HG02610 (cell line): ENCODE data around the gene SLC31A2.
"Not testable (repeated sequence)": the region's sequence is repeated elsewhere in the genome, so short reads cannot be mapped to it uniquely, and the experiment has no call there.

ENCODE experiments used
- ATAC-seq: cut with Tn5 transposase; IDR thresholded peaks from one replicate; pipeline ENCODE4 v1.9.1; 2021; ENCODE audit warnings: mild to moderate bottlenecking, moderate library complexity; ENCODE audit not compliant: unreplicated experiment

SLC31A2 gene

DNA sequence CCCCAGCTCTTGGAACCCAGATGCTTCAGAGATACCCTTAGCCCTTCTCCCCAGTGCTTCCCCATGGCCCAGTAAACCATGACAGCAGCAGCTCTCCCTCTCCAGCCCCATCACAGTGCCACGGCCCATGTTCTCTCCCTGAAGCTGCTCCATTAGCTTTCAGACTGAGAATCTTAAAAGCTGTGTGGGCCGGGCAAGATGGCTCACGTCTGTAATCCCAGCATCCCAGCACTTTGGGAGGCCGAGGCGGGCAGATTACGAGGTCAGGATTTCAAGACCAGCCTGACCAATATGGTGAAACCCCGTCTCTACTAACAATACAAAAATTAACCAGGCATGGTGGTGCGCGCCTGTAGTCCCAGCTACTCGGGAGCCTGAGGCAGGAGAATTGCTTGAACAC, 1.2 kb upstream of the SLC31A2 start:
- not testable (repeated sequence) for ATAC-seq

DNA sequence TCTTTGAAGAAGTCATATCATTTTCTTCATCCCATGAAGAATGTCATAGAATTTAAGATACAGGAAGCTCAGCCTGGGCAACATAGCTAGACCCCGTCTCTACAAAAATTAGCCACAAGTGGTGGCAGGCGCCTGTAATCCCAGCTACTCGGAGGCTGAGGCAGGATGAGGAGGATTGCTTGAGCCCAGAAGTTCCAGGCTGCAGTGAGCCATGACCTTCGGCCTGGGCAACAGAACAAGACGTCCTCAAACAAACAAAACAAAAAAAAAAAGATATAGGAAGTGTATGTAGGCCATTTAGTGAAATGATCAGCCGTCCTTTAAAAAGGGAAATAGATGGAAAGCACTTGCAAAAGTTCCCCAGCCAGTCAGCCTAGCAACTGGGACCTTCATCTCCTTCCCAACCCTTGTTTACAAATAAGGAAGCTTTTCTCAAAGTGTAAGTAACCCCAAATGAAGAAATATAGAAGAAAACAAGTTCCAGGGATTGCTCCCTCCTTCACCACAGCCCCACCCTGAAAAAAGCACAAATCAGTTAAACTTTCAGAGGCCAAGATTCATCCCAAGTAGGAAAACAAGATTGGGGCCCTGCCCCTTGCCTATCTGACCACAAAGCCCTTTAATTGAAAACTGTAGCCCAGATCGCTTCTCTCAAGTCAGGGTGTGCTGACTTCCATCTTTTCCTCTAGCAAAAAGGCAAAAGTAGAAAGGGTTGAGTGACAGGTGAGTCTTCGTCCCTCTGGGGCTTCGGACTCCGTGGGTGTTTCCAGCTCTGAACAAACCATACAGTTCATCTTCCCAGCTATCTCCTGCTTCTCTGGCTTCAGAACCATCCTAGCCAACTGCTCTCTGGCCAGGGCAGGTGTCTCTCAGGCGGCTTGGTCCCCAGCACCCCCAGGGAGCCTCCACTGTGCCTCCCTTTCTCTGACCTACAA, 1.2 kb downstream of the SLC31A2 start:
- no peak for ATAC-seq

DNA sequence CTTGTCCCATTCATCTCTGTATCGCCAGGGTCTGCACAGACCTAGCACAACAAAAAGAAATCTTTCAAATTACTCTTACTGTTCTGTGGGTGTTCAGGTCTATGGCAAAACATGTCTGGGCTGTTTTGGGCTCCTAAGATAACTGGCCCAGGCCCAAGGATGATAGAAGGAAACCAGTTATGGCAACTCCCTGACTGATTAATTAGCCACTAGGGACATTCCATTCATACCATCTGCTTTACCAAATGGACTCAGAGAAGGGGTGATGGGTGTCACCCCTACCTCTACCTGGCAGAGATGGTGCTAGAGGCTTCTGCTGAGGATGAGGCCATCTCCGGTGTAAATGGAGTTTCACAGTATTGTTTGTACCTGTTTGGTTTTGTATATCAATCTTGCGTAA, 1.9 kb downstream of the SLC31A2 start:
- ATAC-seq: no peak

DNA sequence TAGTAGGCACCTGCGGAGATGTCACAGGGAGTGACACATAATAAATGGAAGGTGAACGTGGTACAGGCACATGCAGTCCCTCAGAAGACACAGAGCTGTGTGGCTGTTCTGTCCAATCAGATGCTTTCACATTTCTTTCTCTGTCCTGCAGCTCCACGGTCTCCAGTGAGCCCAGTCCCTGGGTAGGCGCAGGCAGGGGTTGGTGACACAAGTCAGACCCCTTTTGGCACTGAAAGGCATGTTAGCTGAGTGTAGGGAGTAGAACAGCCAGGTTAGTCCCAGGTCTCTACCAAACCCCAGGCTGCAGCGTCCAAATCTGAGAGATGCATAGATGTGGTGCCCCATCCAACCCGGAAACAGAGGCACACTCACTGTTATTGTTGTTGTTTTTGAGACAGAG, 2.8 kb downstream of the SLC31A2 start:
- no peak for ATAC-seq

DNA sequence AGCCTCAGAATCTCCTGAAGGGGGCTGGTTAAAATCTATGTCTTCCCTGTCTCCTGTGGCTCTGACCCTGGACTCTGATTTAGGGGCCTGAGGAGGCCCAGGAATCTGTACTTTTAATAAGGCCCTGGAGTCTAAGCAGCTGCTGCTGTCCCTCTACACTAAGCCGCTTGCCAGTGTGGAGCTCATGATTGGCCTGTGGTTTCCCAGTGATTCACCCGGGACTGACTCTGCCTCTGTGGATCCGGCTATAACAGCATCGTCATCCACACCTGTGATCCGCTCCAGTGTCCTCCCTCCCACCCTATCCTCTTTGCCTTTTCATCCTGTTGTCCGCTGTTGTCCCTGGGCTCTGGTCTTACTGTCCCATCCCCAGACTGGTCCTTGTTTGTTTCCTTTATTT, 3.7 kb downstream of the SLC31A2 start:
- ATAC-seq: no peak

DNA sequence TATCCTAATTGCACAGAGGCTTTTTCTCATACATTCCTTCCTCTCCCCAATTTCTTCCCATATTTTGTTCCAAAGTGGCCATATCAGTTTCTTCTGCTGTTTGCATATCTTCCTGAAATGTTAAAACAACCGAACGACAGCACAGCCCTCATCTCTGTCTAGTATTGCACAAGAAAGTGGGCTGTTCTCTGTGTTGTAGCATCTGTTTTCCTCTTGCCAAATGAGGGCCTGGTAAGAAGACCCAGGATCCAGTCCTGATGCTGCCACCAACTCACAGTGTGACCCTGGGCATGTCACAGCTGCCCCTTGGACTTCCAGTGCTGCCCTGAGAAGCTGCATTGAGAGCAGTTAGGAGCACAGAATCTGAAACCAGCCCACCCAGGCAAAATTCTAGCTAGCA, 4.1 kb downstream of the SLC31A2 start:
- ATAC-seq: no peak

DNA sequence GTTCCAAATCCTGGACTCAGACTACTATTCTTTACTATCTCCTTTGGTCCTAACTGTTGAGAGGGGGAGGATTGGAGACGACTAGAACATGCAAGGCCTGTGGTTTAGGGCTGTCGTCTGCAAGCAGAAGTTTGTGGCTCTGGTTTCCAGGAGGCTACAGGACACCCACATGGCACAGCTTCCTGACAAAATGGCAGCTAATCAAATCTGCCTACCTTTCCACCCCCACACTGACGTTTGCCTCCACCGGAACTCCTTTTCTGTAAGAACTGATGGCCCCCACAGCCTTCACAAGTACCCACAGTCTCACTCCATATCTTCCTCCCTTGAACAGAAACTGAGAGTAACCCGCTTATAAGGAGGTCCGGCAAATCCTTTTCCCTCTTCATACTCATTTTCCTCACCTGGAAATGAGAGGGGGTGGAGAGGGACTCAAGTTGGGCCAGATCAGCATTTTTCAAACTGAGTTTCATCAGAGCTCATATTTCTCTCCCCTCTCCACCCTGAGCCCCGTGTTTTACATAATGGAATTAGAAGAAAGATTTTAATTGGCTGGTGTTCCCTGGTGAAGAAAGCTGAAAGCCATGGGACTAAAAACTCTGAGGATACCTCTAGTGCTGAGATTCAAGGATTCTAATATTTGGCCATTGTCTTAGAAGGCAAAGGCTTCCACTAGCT, 5.2 kb downstream of the SLC31A2 start:
- no peak for ATAC-seq

DNA sequence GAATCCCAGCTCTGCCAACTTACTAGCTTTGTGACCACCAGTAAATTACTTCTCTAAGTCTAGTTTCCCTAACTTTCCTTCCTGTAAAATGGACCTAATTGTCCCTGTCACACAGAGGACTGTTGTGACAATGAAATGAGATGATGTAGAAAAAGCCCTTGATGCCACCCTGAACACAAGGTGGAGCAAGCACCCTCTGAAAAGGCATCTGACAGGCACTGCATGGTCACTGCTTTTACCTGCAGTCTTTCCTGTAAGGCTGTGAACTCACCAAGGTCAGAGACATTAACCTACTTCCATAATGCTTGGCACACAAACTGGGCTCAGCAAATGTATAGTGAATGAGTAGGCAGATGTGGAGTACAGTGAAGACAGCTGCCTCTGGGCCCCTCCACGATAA, 6.1 kb downstream of the SLC31A2 start:
- ATAC-seq: no peak

DNA sequence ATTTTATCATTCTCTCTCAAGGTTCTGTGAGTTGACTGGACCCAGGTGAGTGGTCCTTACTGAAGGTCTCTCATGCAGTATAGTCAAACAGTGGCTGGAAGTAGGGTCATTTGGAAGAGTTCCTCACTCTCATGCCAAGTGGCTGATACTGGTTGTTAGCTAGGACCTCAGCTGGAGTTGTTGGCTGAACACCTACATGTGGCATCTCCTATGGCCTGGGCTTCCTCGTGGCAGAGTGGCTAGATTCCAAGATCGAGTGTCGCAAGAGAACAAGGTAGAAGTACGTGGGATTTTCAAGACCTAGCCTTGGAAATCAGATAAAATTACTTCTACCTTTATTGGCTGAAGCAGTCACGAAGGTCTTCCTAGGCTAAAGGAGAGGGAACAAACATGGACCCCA, 7.6 kb downstream of the SLC31A2 start:
- ATAC-seq: no peak

DNA sequence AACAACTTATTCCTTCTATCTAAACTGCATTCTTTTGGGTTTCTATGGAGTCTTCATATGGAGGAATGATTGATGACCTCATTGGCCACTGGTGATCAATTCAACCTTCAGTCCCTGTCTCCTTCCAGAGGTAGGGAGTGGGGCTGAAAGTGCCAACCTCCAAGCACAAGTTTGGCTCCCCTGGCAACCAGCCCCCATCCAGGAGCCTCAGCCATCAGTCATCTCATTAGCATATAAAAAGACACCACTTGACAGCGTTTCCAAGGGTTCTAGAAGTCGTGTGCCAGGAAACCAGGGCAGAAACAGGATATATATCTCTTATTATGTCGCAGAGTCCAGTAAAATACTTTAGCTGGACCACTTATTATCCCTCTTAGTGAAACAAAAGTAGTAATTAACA, 9.8 kb downstream of the SLC31A2 start:
- no peak for ATAC-seq

DNA sequence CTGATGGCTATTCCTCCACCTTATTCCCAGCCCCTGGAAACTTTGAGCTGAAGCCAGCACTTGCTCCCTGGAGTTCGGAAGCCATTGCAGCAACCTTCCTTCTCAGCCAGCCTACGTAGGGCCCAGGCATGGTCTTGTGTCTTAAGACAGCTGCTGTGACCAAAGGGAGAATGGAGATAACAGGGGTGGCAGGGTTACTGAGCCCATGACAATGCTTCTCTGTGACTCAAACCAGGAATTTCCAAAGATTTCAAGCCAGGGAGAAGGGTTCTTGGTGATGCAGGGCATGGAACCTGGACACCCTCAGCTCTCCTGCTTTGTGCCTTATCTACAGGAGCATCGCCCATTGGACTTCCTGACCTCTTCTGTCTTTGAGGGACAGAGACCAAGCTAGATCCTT, 12.2 kb downstream of the SLC31A2 start:
- no peak for ATAC-seq

DNA sequence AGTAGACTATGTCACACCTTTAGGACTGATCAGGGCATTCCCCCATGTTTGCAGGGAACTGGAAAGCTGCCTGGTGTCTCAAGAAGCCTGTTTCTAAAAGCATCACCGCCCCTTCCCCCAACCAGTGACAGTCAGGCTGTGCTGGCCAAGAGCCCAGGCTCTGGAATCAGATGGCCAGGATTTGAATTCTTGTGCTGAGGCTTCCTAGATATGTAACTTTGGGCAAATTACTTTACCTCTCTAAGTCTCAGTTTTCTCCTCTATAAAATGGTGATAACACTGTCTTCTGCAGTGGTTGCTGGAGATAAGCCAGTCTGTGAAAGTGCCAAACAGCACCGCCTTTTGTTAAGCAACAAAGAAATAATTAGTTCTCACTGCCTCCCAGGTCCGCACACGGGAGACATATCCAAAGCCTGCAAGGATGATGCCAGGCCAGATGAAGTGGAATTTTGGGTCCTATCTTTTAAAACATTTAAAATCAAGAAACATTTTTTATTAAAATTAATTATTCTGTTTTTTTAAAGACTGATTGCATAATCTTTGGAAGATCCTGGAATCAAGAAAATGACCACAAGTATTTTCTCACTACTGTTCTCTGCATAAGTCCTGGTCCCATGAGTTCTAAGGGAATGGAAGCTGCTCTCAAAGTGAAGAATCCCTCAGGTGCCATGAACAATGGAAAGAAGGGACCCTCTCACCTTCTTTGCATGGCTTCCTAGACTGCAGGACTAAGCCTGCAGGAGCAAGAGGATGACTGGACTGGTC, 13.9 kb downstream of the SLC31A2 start:
- ATAC-seq: no peak

DNA sequence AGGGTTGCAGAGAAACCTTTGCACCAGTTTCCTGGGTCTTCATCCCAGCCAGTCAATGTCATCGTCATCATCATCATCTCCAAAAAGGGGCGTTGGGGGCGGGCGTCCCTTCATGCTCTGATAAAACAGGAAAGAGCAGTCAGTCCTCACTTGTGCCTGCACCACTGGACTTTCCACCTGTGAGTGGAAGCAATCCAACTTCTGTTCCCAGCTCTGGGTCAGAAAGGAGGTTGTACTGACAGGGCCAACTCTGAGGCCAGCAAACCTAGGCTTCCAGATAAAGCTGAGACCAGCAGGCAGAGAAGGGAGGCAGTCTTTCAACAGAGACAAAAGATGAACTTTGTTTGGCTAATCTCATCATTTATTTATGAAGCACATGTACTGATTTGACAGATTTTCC, 15.2 kb downstream of the SLC31A2 start:
- no peak for ATAC-seq

DNA sequence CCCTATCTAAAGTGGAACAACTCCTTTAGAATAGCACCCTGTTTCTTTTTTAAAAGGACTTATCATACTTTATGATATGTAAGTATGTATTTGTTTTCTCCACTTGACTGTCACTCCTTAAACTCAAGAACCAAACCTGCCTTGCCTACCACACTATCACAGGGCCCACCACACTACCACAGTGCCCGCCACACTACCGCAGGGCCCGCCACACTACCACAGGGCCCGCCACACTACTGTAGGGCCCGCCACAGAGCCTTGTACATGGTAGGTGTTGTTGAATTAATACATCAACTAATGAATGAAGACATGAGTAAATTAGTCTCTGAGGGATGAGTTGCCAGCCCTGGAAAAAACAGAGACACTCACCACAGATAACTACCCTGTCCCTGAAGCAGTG, 18.0 kb downstream of the SLC31A2 start:
- no peak for ATAC-seq

DNA sequence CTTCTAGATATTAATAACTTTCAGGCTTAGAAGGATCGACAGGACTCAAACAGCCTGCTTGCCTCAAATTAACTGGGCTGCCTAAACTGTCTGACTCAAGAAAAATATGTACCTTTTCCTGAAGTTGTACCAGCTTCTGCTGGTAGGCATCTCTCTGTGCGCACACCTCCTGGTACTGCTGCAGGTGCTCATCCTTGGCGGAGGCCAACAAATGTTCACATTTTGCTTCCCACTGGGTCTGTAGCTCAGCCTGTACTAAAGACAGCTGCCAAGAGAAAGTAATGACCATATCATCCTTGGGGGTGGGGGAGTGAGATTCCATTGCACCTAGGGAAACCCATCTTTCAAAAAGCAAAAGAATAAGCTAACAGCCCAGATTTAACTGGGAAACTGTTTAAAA, 22.5 kb downstream of the SLC31A2 start:
- no peak for ATAC-seq

DNA sequence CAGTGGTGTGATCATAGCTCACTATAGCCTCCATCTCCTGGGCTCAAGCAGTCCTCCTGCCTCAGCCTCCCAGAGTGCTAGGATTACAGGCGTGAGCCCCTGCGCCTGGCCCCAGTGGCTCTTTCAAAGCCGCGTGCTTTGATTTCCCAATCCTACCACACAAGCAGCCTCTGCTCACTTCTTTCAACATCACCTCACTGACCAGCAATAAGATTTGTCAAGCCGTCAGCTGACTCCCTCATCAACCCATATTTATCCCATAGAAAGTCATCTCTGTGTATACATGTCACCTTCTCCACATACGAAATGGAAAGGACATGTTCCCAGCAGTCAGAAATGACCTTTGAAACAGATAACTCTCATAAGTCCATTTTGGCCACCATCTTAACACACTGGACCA, 26.0 kb downstream of the SLC31A2 start:
- ATAC-seq: no peak

DNA sequence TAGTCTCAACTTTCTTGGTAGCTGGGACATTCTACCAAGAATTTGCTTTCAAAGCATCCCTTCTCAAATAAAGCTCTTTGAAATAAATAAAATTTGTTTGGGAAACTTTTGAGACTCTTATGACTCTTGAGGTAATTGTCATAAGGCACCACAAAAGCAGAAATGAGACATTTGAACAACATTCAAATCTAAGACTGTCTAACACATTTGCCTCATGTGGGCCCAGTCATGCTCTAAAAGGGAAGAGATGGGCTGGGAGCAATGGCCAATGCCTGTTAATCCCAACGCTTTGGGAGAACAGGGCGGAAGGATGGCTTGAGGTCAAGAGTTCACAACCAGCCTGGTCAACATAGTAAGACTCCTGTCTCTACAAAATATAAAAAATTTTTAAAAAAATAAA, 26.4 kb downstream of the SLC31A2 start:
- no peak for ATAC-seq

DNA sequence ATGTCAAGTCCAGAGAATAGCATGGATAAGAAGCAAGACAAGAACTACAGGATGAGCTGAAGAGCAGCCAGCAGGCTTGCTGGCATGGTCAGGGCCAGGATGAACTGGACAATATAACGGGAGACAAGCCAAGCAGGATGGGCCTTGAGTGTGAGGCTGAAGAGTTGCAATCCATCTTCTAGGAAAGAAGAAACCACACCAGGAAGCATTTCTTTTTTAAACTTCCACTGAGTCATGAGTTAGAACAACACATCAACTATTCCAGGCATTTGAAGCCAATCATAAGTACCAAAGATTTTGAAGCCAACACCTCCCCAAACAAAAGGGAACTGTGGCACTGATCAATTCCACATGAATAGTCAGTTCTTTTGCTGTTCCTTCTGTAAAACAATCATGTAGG, 27.3 kb downstream of the SLC31A2 start:
- no peak for ATAC-seq

DNA sequence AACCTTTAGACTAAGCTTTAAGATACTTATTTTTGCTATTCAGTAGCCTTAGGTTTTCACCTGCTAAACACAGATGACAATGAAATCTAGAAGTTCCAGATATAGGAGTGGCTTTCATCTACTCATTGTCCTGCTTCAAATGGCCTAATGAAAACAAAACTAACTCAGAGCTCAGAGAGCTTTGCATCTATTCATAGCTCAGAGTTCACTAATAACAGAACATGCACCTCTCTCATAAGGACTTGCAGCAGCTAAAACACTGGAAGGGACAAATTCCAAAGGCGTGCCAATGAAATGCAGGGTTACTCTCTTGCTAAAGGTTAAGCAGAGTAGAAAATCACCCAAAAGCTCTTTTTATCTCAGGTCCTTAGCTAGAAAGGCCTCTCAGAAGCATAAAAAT, 29.0 kb downstream of the SLC31A2 start:
- no peak for ATAC-seq

DNA sequence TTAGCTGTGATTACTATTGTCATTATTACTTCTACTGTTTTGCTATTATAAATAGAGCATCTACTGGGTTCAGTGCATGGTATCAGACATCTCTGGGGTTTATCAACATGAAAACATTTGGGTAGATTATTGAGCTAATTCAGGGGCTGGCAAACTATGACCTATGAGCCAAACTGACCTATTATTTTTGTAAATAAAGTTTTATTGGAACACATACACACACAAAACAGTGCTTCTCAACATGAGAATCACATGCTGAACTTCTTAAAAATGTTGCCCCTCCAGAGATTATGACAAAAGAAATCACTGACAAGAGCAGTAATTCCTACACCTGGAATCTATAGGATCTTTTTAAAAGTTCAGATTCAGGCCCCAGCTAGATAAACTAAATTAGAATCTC, 30.4 kb downstream of the SLC31A2 start:
- no peak for ATAC-seq

DNA sequence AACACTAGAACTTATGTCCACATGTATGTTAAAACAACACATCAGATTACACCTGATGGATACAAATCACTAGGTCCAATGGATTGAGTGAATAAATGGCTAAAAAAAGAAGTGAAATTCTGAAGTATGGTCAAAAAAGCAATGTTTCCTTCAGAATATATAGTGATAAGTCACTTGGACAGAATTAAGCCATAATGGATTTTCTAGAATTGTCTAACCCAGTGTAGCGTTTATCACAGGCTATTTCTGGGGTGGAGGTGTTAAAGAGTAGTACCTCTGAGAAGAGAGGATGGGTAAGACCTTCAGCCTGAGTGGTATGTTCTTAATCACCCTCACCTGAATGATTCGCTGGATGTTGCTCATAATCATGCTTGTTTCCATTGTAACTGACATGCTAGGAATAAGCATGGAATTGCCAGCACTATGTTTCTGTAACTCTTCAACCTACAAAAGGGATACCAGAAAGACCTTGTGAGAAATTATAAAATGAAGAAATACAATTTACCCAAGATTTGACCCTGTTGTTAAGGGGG, 33.2 kb downstream of the SLC31A2 start:
- ATAC-seq: no peak
